NB4 (cell line): Measurements from ENCODE around the gene DMC1.
A peak's percentile ranks its signal among the peaks of the same experiment; 100 is the strongest.

ENCODE experiments used
- DNase-seq: peaks from one replicate; pipeline ENCODE4 v3.0.0; 2010; ENCODE audit warnings: low read depth
- H3K4me3 ChIP-seq: one replicate; pipeline ENCODE4 v1.5.1; 2011; ENCODE audit warnings: mild to moderate bottlenecking, low read depth, low read length, moderate library complexity
- MYC ChIP-seq: IDR thresholded peaks from 2 replicates; pipeline ENCODE4 v1.6.1; 2011; ENCODE audit warnings: low read depth, low read length
- POLR2A ChIP-seq: IDR thresholded peaks from 2 replicates; pipeline ENCODE4 v1.6.1; 2011; ENCODE audit warnings: mild to moderate bottlenecking; ENCODE audit not compliant: insufficient read length; ENCODE audit errors: extremely low read depth
- TF ChIP-seq, protein P1 (sequence below): IDR thresholded peaks from one replicate; pipeline ENCODE4 v1.5.1; 2012; ENCODE audit warnings: low read depth, low read length
- TF ChIP-seq, protein P2 (sequence below): IDR thresholded peaks from 2 replicates; pipeline ENCODE4 v1.6.1; 2011; ENCODE audit warnings: low read depth, low read length

The DMC1 gene

DNA sequence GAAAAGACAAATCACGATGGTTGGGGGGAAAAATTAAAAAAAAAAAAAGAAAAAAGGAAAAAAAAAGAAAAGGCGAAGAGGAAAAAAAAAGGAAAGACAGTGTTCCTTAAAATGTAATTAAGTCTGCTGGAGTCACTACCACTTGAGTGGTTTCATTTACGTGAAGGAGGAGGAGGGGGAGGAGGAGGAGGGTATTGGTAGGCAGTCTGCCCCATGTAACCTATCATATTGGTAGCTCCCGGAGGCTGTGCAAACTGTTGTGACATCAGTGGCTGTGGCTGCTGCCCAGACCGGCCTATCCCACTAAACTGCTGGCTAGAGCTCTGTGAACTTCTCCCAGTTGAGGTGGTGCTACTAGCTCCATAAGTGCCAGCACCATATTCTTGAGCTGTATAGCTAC, 84.2 kb downstream of the DMC1 start:
- TF ChIP-seq, protein P1, sequence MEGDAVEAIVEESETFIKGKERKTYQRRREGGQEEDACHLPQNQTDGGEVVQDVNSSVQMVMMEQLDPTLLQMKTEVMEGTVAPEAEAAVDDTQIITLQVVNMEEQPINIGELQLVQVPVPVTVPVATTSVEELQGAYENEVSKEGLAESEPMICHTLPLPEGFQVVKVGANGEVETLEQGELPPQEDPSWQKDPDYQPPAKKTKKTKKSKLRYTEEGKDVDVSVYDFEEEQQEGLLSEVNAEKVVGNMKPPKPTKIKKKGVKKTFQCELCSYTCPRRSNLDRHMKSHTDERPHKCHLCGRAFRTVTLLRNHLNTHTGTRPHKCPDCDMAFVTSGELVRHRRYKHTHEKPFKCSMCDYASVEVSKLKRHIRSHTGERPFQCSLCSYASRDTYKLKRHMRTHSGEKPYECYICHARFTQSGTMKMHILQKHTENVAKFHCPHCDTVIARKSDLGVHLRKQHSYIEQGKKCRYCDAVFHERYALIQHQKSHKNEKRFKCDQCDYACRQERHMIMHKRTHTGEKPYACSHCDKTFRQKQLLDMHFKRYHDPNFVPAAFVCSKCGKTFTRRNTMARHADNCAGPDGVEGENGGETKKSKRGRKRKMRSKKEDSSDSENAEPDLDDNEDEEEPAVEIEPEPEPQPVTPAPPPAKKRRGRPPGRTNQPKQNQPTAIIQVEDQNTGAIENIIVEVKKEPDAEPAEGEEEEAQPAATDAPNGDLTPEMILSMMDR = no peak
- TF ChIP-seq MYC (no peak), POLR2A (no peak)
- TF ChIP-seq, protein P2, sequence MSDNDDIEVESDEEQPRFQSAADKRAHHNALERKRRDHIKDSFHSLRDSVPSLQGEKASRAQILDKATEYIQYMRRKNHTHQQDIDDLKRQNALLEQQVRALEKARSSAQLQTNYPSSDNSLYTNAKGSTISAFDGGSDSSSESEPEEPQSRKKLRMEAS = no peak
- no peak overlapping the region for H3K4me3 ChIP-seq
- DNase-seq = peak; percentile 54

DNA sequence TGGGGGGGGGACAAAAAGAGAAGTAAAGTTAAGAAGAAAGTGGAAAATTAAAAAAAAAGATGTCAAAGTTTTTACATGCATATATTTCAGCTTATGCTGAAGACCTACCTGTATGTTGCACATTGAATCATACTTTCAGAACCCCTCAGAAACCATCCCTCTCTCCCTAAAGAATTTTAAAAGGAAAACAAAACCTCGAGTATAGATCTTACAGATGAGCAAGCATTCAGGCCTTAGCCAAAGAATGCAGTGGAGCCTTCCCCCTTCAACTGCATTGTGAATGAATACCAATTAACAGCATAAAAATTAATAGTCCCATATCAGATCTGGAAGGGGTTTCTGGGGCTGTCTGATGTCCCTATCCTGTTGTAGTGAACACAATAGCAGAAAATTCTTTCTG, 85.7 kb downstream of the DMC1 start:
- TF ChIP-seq, protein P1 = no peak
- no peak for TF ChIP-seq POLR2A
- TF ChIP-seq MYC = no peak
- TF ChIP-seq, protein P2 = no peak
- DNase-seq = no peak
- no peak overlapping the region for H3K4me3 ChIP-seq

DNA sequence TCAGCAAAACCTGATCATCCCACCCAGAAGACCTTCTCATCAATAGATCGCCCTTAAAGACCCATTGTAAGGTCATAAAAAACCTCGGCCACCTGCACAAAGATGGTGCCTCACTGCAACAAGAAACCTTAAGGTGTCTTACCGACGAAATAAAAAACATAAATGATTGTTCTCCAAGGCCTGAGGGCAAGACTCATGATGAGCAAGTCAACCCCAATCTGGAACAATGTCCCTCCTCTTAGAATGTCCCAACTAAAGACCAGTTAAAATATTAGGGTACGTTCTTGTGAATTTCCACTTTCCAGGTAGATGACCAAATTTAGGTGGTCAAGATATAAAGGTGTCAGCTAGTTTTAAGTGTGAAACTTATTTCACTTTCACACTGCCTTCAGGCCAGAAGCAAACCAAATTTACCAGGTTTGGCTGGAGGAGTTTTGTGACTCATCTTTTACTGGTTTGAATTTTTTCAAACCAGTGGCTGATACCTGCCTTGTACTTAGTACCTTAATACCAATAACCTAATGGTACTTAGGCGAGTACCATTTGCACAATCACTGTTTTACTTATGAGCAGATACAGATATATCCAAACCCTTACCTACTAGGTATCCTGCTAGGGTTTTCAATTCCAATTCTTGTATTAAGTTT, 87.2 kb downstream of the DMC1 start:
- no peak for DNase-seq
- no peak overlapping the region for H3K4me3 ChIP-seq
- TF ChIP-seq MYC (no peak), POLR2A (no peak)
- TF ChIP-seq, protein P2 = no peak
- TF ChIP-seq, protein P1 = no peak

DNA sequence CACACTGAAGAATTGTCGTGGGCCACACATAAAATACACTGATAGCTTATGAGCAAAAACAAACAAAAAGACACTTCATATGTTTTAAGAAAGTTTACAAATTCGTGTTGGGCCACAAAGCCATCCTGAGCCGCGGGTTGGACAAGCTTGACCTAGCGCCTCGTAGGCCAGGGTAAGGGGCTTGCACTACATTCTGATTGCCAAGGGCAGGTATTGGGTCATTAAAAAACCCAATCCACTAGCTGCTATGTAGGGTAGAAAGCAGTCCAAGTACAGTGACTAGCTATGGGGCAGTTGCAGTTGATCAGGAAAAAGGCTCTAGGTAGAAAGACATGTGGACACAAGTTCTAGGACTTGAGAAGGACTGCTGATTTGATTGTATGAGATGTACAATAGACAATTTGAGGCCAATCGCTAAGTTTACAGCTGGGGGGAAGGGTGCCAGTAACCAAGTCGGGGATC, 88.1 kb downstream of the DMC1 start:
- TF ChIP-seq, protein P1 = no peak
- TF ChIP-seq, protein P2 = no peak
- TF ChIP-seq POLR2A = no peak
- no peak for TF ChIP-seq MYC
- no peak overlapping the region for H3K4me3 ChIP-seq
- no peak for DNase-seq

DNA sequence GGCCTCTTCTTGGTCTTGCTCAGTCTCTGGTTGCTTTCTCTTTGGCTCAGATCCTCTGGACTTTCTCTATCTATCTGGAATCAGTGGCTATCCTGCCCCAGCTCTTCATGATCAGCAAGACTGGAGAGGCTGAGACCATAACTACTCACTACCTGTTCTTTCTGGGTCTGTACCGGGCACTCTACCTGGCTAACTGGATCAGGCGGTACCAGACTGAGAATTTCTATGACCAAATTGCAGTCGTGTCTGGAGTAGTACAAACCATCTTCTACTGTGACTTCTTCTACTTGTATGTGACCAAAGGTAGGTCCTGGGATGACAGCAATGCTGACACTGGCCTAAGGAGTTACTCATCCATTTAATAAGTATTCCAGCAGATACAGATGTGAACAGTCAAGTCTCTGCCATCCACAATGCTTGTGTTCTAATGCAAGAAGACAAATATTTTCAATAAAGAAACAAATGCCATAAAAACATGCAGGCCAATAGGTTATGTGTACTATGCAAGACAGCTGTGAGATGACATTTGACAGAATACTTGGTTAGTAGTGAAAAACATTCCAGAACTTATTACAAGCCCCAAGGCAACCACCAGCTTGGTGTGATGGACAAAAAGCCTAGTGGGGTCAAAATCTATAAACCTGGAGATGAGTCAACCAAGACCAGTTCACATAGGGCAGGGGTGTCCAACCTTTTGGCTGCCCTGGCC, 88.7 kb downstream of the DMC1 start:
- no peak overlapping the region for H3K4me3 ChIP-seq
- no peak for TF ChIP-seq MYC
- TF ChIP-seq, protein P1 = no peak
- no peak for TF ChIP-seq POLR2A
- TF ChIP-seq, protein P2 = no peak
- DNase-seq = no peak
